Measurements from ENCODE around the gene PRPH.

GRCh38 chr12:49292729-49293055 lies 2.3 kb upstream of the PRPH start:
- no peak for TF ChIP-seq CTCF (IDR thresholded peaks at IDR 0.05)
- TF ChIP-seq POLR2A (IDR thresholded peaks at IDR 0.05) = no peak
